Measurements from ENCODE around the gene LAMA4.

DNA sequence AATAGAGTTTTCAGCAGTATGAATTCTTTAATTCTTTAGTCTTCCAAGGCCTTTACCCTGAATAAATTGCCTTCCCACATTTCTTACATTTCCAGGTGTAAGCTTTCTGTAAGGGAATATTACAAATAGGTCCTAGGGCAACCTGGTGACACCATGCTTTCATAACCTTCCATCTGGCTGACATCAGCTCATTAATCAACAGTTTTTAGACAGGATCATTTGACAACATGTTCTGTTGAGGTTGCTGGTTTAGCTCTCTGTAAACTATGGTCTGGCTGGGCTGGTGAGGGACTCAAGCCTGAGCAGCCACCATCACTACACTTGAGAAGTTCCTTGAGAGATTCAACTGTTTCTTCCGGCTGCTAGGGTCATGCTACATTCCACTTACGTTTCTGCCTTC lies 147.8 kb downstream of the LAMA4 start:
- TF ChIP-seq EP300 (IDR thresholded peaks at IDR 0.05) (no peak), POLR2A (IDR thresholded peaks at IDR 0.05) (no peak)
- TF ChIP-seq, protein P1, sequence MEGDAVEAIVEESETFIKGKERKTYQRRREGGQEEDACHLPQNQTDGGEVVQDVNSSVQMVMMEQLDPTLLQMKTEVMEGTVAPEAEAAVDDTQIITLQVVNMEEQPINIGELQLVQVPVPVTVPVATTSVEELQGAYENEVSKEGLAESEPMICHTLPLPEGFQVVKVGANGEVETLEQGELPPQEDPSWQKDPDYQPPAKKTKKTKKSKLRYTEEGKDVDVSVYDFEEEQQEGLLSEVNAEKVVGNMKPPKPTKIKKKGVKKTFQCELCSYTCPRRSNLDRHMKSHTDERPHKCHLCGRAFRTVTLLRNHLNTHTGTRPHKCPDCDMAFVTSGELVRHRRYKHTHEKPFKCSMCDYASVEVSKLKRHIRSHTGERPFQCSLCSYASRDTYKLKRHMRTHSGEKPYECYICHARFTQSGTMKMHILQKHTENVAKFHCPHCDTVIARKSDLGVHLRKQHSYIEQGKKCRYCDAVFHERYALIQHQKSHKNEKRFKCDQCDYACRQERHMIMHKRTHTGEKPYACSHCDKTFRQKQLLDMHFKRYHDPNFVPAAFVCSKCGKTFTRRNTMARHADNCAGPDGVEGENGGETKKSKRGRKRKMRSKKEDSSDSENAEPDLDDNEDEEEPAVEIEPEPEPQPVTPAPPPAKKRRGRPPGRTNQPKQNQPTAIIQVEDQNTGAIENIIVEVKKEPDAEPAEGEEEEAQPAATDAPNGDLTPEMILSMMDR (IDR thresholded peaks at IDR 0.05) = no peak
